DMS114 treated with DMSO at 0.1 percent for 48 hours (cell line): ENCODE results near the gene VEGFC.

ENCODE experiments used
- DNase-seq: peaks from one replicate; lab custom pipeline; 2025; ENCODE audit not compliant: unreplicated experiment; lab: John Stamatoyannopoulos, UW

The VEGFC gene

GRCh38 chr4:176762661-176763308 is 29.9 kb downstream of the VEGFC start:
- DNase-seq, result no peak

- DNase-seq, result no peak
These were observed 30.9 kb downstream of the VEGFC start for GRCh38 chr4:176761872-176762271.

GRCh38 chr4:176760471-176760870 is 32.3 kb downstream of the VEGFC start:
- no peak for DNase-seq

GRCh38 chr4:176758731-176759130 is 34.0 kb downstream of the VEGFC start:
- DNase-seq, result no peak

GRCh38 chr4:176758323-176758722 is 34.4 kb downstream of the VEGFC start:
- no peak for DNase-seq

- no peak for DNase-seq
These were observed 37.1 kb downstream of the VEGFC start for GRCh38 chr4:176755613-176756012.

GRCh38 chr4:176755001-176755400 is 37.7 kb downstream of the VEGFC start:
- no peak for DNase-seq

- DNase-seq, result no peak
These were observed 39.7 kb downstream of the VEGFC start for GRCh38 chr4:176753049-176753448.

GRCh38 chr4:176752191-176752749 is 40.5 kb downstream of the VEGFC start:
- no peak for DNase-seq

- no peak for DNase-seq
These were observed 41.7 kb downstream of the VEGFC start for GRCh38 chr4:176751061-176751460.

- no peak for DNase-seq
These were observed 45.9 kb downstream of the VEGFC start for GRCh38 chr4:176746846-176747245.

- DNase-seq, result no peak
These were observed 46.8 kb downstream of the VEGFC start for GRCh38 chr4:176745902-176746301.

GRCh38 chr4:176744091-176744490 is 48.6 kb downstream of the VEGFC start:
- DNase-seq, result no peak

- DNase-seq, result no peak
These were observed 50.5 kb downstream of the VEGFC start for GRCh38 chr4:176742211-176742610.

- no peak for DNase-seq
These were observed 51.5 kb downstream of the VEGFC start for GRCh38 chr4:176741253-176741652.

GRCh38 chr4:176735300-176735699 is 57.4 kb downstream of the VEGFC start:
- no peak for DNase-seq

- DNase-seq, result no peak
These were observed 58.3 kb downstream of the VEGFC start for GRCh38 chr4:176734461-176734860.

- no peak for DNase-seq
These were observed 63.2 kb downstream of the VEGFC start for GRCh38 chr4:176729489-176729888.

GRCh38 chr4:176726803-176727202 is 65.9 kb downstream of the VEGFC start:
- no peak for DNase-seq

- DNase-seq, result no peak
These were observed 71.3 kb downstream of the VEGFC start for GRCh38 chr4:176721459-176721858.

- no peak for DNase-seq
These were observed 73.8 kb downstream of the VEGFC start for GRCh38 chr4:176718881-176719280.

GRCh38 chr4:176717237-176717636 is 75.5 kb downstream of the VEGFC start:
- no peak for DNase-seq

- no peak for DNase-seq
These were observed 83.3 kb downstream of the VEGFC start for GRCh38 chr4:176709417-176709816.
